NAMALWA (cell line): ENCODE measurements around the gene ZNF280A.
"Not testable (repeated sequence)": the region's sequence is repeated elsewhere in the genome, so short reads cannot be mapped to it uniquely, and the experiment has no call there.

ENCODE experiments used
- DNase-seq: peaks from one replicate; pipeline ENCODE4 v3.0.0-alpha.2; 2015; ENCODE audit warnings: low spot score

The ZNF280A gene

GRCh38 chr22:22468794-22469469 lies 51.1 kb downstream of the ZNF280A start:
- not testable (repeated sequence) for DNase-seq

GRCh38 chr22:22467112-22467511 lies 53.0 kb downstream of the ZNF280A start:
- DNase-seq, result no peak

DNA sequence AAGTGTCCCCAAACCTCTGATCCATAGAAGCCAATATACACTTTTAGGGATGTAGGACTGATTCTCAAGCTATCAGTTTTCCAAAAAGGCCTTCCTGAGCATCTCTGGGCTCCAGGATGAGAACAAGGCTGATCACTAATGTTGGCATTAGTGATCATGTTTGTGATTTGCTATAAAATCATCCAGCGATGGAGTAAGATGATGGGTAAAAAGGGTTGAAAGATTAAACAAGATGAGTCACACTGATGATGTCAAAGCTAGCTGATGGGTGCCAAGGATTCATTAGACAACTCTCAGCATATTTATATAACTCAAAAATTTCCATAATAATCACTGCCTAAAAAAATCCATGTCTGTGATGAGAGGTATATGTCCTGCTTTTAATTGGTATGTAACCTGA lies 54.3 kb downstream of the ZNF280A start:
- DNase-seq, result no peak

GRCh38 chr22:22465094-22465602 lies 54.9 kb downstream of the ZNF280A start:
- no peak for DNase-seq

- DNase-seq, result no peak
Measured at GRCh38 chr22:22464541-22465054, 55.5 kb downstream of the ZNF280A start.

GRCh38 chr22:22463855-22464540 lies 56.1 kb downstream of the ZNF280A start:
- DNase-seq, result peak; percentile 72
